Astrocyte (in vitro differentiated cells and primary cell): Measurements from ENCODE around the gene ATAD3A. TPM values are rescaled to one million over a fixed set of nuclear protein-coding genes. Genes with fewer than 3 reads are reported as not detected.

Source experiments
- DNase-seq: peaks from one replicate; pipeline ENCODE4 v3.0.0-alpha.2; 2010; ENCODE audit warnings: low read depth
- FAIRE-seq: peaks from 2 replicates; lab custom pipeline; 2011; peaks lifted over from hg19 to GRCh38; lab: Jason Lieb, UNC
- H2AFZ ChIP-seq: 2 replicates; pipeline ENCODE4 v1.6.0; 2012; ENCODE audit warnings: low read depth, low read length, inconsistent platforms
- H3K27ac ChIP-seq: 2 replicates; pipeline ENCODE4 v1.5.1; 2011; ENCODE audit warnings: low read depth, low read length, inconsistent platforms
- H3K27me3 ChIP-seq: 2 replicates; pipeline ENCODE4 v1.6.0; 2011; ENCODE audit warnings: low read length, inconsistent platforms; ENCODE audit not compliant: insufficient read depth
- H3K36me3 ChIP-seq: 2 replicates; pipeline ENCODE4 v1.5.1; 2011; ENCODE audit warnings: low read length, inconsistent platforms; ENCODE audit not compliant: insufficient read depth
- H3K4me1 ChIP-seq: 2 replicates; pipeline ENCODE4 v1.5.1; 2011; ENCODE audit warnings: low read length, inconsistent platforms; ENCODE audit not compliant: insufficient read depth
- H3K4me2 ChIP-seq: 2 replicates; pipeline ENCODE4 v1.6.0; 2012; ENCODE audit warnings: low read length, inconsistent platforms
- H3K4me3 ChIP-seq: 2 replicates; pipeline ENCODE4 v1.5.1; 2011; ENCODE audit warnings: low read depth, mild to moderate bottlenecking, low read length, inconsistent platforms; ENCODE audit not compliant: insufficient read depth
- H3K79me2 ChIP-seq: 2 replicates; pipeline ENCODE4 v1.6.0; 2012; ENCODE audit warnings: mild to moderate bottlenecking, low read length, inconsistent platforms; ENCODE audit not compliant: insufficient read depth
- H3K9ac ChIP-seq: 2 replicates; pipeline ENCODE4 v1.6.0; 2012; ENCODE audit warnings: mild to moderate bottlenecking, low read length, inconsistent platforms
- H3K9me3 ChIP-seq: 2 replicates; pipeline ENCODE4 v1.5.1; 2012; ENCODE audit warnings: low read depth, mild to moderate bottlenecking, low read length, inconsistent platforms; ENCODE audit not compliant: insufficient read depth
- H4K20me1 ChIP-seq: 2 replicates; pipeline ENCODE4 v1.6.0; 2012; ENCODE audit warnings: low read length, inconsistent platforms; ENCODE audit not compliant: insufficient read depth
- H3K27ac Mint-ChIP-seq: one replicate; pipeline ENCODE4 v1.8.0; 2021; ENCODE audit warnings: mild to moderate bottlenecking, mixed read lengths; ENCODE audit not compliant: unreplicated experiment
- H3K27me3 Mint-ChIP-seq: one replicate; pipeline ENCODE4 v1.8.0; 2021; ENCODE audit warnings: low read depth, mixed read lengths; ENCODE audit not compliant: unreplicated experiment
- H3K36me3 Mint-ChIP-seq: one replicate; pipeline ENCODE4 v1.8.0; 2021; ENCODE audit warnings: low read depth, mixed read lengths; ENCODE audit not compliant: unreplicated experiment
- H3K4me1 Mint-ChIP-seq: one replicate; pipeline ENCODE4 v1.8.0; 2021; ENCODE audit warnings: low read depth, mixed read lengths; ENCODE audit not compliant: unreplicated experiment
- H3K4me3 Mint-ChIP-seq: one replicate; pipeline ENCODE4 v1.8.0; 2021; ENCODE audit warnings: mild to moderate bottlenecking, moderate library complexity, mixed read lengths; ENCODE audit not compliant: unreplicated experiment
- H3K9me3 Mint-ChIP-seq: one replicate; pipeline ENCODE4 v1.8.0; 2021; ENCODE audit warnings: mild to moderate bottlenecking, mixed read lengths; ENCODE audit not compliant: unreplicated experiment
- EZH2 ChIP-seq: IDR thresholded peaks from 2 replicates; pipeline ENCODE4 v1.6.1; 2012; ENCODE audit warnings: mild to moderate bottlenecking, low read length, inconsistent platforms; ENCODE audit not compliant: insufficient read depth
- total RNA-seq: library from RNA; stranded (reverse); gene quantifications from 2 replicates; pipeline ENCODE4 v1.2.1, GENCODE V29; 2021
- TF ChIP-seq, protein P1 (sequence below): IDR thresholded peaks from 2 replicates; pipeline ENCODE4 v1.5.1; 2011; ENCODE audit warnings: low read depth, mild to moderate bottlenecking, inconsistent platforms, low read length, moderate library complexity; ENCODE audit not compliant: insufficient read depth

ATAD3A gene
- total RNA-seq, 1 donor from 2014 or later: 54.9 TPM

DNA sequence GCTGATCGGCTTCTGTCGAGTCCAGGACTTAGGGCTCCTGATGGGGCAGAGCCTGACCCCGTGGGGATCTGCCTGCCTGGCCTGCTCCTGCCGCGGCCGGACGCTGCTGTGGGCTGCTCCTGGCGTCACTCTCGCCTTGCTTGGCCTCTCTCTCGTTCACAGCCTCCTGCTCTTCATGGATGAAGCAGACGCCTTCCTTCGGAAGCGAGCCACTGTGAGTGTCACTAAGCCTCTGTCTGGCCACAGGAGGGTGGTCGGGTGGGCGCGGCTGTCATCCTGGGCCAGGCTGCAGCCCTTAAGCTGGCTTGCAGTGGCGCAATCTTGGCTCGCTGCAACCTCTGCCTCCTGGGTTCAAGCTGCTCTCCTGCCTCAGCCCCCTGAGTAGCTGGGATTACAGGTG is 24.3 kb upstream of the ATAD3A start:
- no peak overlapping the region for H3K4me3 Mint-ChIP-seq
- H4K20me1 ChIP-seq: peaks cover 17% of the 10 kb centered on the region
- no peaks in the 10 kb centered on the region for H3K4me1 Mint-ChIP-seq
- no peak overlapping the region for H3K4me2 ChIP-seq
- H3K4me1 ChIP-seq: no peaks in the 10 kb centered on the region
- TF ChIP-seq, protein P1, sequence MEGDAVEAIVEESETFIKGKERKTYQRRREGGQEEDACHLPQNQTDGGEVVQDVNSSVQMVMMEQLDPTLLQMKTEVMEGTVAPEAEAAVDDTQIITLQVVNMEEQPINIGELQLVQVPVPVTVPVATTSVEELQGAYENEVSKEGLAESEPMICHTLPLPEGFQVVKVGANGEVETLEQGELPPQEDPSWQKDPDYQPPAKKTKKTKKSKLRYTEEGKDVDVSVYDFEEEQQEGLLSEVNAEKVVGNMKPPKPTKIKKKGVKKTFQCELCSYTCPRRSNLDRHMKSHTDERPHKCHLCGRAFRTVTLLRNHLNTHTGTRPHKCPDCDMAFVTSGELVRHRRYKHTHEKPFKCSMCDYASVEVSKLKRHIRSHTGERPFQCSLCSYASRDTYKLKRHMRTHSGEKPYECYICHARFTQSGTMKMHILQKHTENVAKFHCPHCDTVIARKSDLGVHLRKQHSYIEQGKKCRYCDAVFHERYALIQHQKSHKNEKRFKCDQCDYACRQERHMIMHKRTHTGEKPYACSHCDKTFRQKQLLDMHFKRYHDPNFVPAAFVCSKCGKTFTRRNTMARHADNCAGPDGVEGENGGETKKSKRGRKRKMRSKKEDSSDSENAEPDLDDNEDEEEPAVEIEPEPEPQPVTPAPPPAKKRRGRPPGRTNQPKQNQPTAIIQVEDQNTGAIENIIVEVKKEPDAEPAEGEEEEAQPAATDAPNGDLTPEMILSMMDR: no peak
- TF ChIP-seq EZH2: no peak
- no peak overlapping the region for H3K4me3 ChIP-seq
- peaks cover 22% of the 10 kb centered on the region for H3K36me3 ChIP-seq
- FAIRE-seq: no peak
- no peaks in the 10 kb centered on the region for H3K9me3 Mint-ChIP-seq
- H3K79me2 ChIP-seq: peaks cover 19% of the 10 kb centered on the region
- H3K9me3 ChIP-seq: no peaks in the 10 kb centered on the region
- no peak overlapping the region for H3K27ac ChIP-seq
- H3K27me3 Mint-ChIP-seq: no peaks in the 10 kb centered on the region
- no peak overlapping the region for H3K9ac ChIP-seq
- no peak for DNase-seq
- no peaks in the 10 kb centered on the region for H3K27me3 ChIP-seq
- H3K36me3 Mint-ChIP-seq: peaks cover 17% of the 10 kb centered on the region
- no peak overlapping the region for H3K27ac Mint-ChIP-seq
- no peak overlapping the region for H2AFZ ChIP-seq

DNA sequence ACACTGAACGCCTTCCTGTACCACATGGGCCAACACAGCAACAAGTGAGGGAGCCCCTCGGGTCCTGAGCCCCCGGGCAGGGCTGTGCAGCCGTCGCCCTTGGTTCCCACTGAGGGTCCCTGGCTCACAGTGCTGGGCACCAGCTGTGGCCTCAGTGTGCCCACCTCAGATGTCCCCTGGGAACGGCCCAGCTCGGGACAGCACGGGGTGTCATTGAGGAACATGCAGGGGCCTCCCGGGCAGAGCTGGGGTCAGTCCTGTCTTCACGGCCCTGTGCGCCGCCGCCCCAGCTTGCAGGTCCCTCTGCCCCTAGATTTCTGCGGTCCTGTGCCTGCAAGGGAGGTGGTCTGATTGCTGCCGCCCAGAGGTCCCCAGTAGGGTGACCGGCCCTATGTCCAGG is 22.7 kb upstream of the ATAD3A start:
- peaks cover 2% of the 10 kb centered on the region for H3K9me3 Mint-ChIP-seq
- peaks cover 25% of the 10 kb centered on the region for H3K36me3 ChIP-seq
- H3K27ac Mint-ChIP-seq: no peak overlapping the region
- H3K27me3 Mint-ChIP-seq: no peaks in the 10 kb centered on the region
- TF ChIP-seq, protein P1: no peak
- TF ChIP-seq EZH2: no peak
- H3K9me3 ChIP-seq: no peaks in the 10 kb centered on the region
- H3K4me1 Mint-ChIP-seq: no peaks in the 10 kb centered on the region
- no peak overlapping the region for H2AFZ ChIP-seq
- no peaks in the 10 kb centered on the region for H3K27me3 ChIP-seq
- H3K9ac ChIP-seq: no peak overlapping the region
- no peak overlapping the region for H3K27ac ChIP-seq
- no peak overlapping the region for H3K4me3 ChIP-seq
- DNase-seq (no peak), FAIRE-seq (no peak)
- H4K20me1 ChIP-seq: peaks cover 13% of the 10 kb centered on the region
- no peak overlapping the region for H3K4me3 Mint-ChIP-seq
- H3K4me2 ChIP-seq: no peak overlapping the region
- H3K36me3 Mint-ChIP-seq: peaks cover 24% of the 10 kb centered on the region
- no peaks in the 10 kb centered on the region for H3K4me1 ChIP-seq
- peaks cover 19% of the 10 kb centered on the region for H3K79me2 ChIP-seq

- no peak overlapping the region for H3K4me3 ChIP-seq
- H3K4me1 ChIP-seq: no peaks in the 10 kb centered on the region
- no peak overlapping the region for H3K4me3 Mint-ChIP-seq
- no peak for FAIRE-seq
- peaks cover 23% of the 10 kb centered on the region for H3K36me3 Mint-ChIP-seq
- peaks cover 19% of the 10 kb centered on the region for H3K79me2 ChIP-seq
- H3K36me3 ChIP-seq: peaks cover 25% of the 10 kb centered on the region
- H3K4me2 ChIP-seq: no peak overlapping the region
- no peak overlapping the region for H3K27ac Mint-ChIP-seq
- DNase-seq: no peak
- no peaks in the 10 kb centered on the region for H3K27me3 Mint-ChIP-seq
- TF ChIP-seq, protein P1: no peak
- no peak for TF ChIP-seq EZH2
- H3K9me3 Mint-ChIP-seq: peaks cover 2% of the 10 kb centered on the region
- no peaks in the 10 kb centered on the region for H3K4me1 Mint-ChIP-seq
- no peak overlapping the region for H3K9ac ChIP-seq
- H3K27me3 ChIP-seq: no peaks in the 10 kb centered on the region
- peaks cover 13% of the 10 kb centered on the region for H4K20me1 ChIP-seq
- H3K27ac ChIP-seq: no peak overlapping the region
- no peak overlapping the region for H2AFZ ChIP-seq
- no peaks in the 10 kb centered on the region for H3K9me3 ChIP-seq
Measured at GRCh38 chr1:1489861-1490260, 22.1 kb upstream of the ATAD3A start.
